ENCODE measurements around the gene KCTD4. TPM values are rescaled to one million over a fixed set of nuclear protein-coding genes. Genes with fewer than 3 reads are reported as not detected.

KCTD4 gene
- total RNA-seq, 2 donors from 2014 or later, result not detected

DNA sequence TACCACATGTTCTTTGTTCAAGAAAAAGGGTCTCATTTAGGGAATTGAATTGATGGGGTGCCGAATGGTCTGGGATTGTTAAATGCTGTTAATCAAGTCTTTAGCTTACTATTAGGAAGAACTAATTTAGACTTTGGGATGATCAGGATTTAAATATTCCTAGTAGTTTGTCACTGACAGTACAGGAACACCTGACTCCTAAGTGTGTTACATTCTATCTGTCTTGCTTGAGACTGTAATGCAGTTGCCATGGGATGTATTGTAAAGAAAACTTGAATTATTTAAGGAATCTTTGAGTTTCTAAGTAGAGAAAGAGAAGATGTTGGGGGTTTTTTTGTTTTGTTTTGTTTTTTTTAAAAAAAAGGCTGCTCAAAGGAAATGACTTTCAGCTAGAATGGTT is 17.8 kb upstream of the KCTD4 start:
- TF ChIP-seq, protein P1, sequence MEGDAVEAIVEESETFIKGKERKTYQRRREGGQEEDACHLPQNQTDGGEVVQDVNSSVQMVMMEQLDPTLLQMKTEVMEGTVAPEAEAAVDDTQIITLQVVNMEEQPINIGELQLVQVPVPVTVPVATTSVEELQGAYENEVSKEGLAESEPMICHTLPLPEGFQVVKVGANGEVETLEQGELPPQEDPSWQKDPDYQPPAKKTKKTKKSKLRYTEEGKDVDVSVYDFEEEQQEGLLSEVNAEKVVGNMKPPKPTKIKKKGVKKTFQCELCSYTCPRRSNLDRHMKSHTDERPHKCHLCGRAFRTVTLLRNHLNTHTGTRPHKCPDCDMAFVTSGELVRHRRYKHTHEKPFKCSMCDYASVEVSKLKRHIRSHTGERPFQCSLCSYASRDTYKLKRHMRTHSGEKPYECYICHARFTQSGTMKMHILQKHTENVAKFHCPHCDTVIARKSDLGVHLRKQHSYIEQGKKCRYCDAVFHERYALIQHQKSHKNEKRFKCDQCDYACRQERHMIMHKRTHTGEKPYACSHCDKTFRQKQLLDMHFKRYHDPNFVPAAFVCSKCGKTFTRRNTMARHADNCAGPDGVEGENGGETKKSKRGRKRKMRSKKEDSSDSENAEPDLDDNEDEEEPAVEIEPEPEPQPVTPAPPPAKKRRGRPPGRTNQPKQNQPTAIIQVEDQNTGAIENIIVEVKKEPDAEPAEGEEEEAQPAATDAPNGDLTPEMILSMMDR (conservative IDR thresholded peaks at IDR 0.05), result no peak
- Histone ChIP-seq H3K4me1 (ENCODE audit: control insufficient read depth, insufficient read depth, low read length) (peaks cover 4% of the 10 kb centered on the region), H3K9ac (ENCODE audit: extremely low read depth, low read length, poor library complexity, severe bottlenecking) (no peak overlapping the region), H3K4me3 (ENCODE audit: low read length) (no peak overlapping the region), H3K36me3 (ENCODE audit: control insufficient read depth, insufficient read depth, low read length) (no peaks in the 10 kb centered on the region), H3K27me3 (ENCODE audit: control insufficient read depth, insufficient read depth, low read length, poor library complexity, severe bottlenecking) (no peaks in the 10 kb centered on the region), H3K27ac (ENCODE audit: low read depth, low read length) (no peak overlapping the region), H3K9me3 (ENCODE audit: control insufficient read depth, low read length) (no peaks in the 10 kb centered on the region)
- no peaks in the 10 kb centered on the region for H3K27me3 Mint-ChIP-seq (ENCODE audit: insufficient read depth)
- no peak for DNase-seq
- H3K27ac Mint-ChIP-seq, result no peak overlapping the region
- H3K9me3 Mint-ChIP-seq, result no peaks in the 10 kb centered on the region
- WGBS, 2 experiments (ENCODE audit: insufficient coverage in 1 of 2, insufficient read length in 1 of 2), result 83 to 86% methylated on average over 1 of the region's 1 CpG
- H3K4me1 Mint-ChIP-seq, result peaks cover 22% of the 10 kb centered on the region
- no peak overlapping the region for H3K4me3 Mint-ChIP-seq
- peaks cover 13% of the 10 kb centered on the region for H3K36me3 Mint-ChIP-seq (ENCODE audit: low read depth)

DNA sequence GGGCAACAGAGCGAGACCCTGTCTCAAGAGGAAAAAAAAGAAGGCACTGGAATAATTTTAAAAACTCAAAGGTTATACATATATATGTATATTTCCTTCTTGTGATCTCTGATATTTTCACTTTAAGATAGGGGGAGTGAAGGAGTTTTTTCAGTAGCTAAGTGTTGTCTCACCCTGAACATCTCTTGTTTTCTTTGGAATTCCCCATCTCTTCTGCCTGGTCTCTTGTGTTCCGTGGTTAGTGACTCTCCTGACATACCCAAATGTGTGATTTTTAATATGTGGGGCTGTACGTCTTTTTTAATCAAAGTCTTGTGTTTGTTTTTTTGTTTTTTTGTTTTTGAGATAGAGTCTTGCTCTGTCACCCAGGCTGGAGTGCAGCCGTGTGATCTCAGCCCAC is 15.3 kb upstream of the KCTD4 start:
- 94 to 98% methylated on average over 2 to 4 of the region's 4 CpGs for WGBS, 2 experiments (ENCODE audit: insufficient coverage in 1 of 2, insufficient read length in 1 of 2)
- H3K36me3 Mint-ChIP-seq (ENCODE audit: low read depth), result peaks cover 13% of the 10 kb centered on the region
- Histone ChIP-seq H3K27me3 (ENCODE audit: control insufficient read depth, insufficient read depth, low read length, poor library complexity, severe bottlenecking) (no peaks in the 10 kb centered on the region), H3K4me1 (ENCODE audit: control insufficient read depth, insufficient read depth, low read length) (peaks cover 4% of the 10 kb centered on the region), H3K9ac (ENCODE audit: extremely low read depth, low read length, poor library complexity, severe bottlenecking) (no peak overlapping the region), H3K4me3 (ENCODE audit: low read length) (no peak overlapping the region), H3K9me3 (ENCODE audit: control insufficient read depth, low read length) (no peaks in the 10 kb centered on the region), H3K36me3 (ENCODE audit: control insufficient read depth, insufficient read depth, low read length) (no peaks in the 10 kb centered on the region), H3K27ac (ENCODE audit: low read depth, low read length) (no peak overlapping the region)
- no peaks in the 10 kb centered on the region for H3K27me3 Mint-ChIP-seq (ENCODE audit: insufficient read depth)
- TF ChIP-seq, protein P1 (conservative IDR thresholded peaks at IDR 0.05), result no peak
- H3K9me3 Mint-ChIP-seq, result no peaks in the 10 kb centered on the region
- no peak overlapping the region for H3K4me3 Mint-ChIP-seq
- peaks cover 22% of the 10 kb centered on the region for H3K4me1 Mint-ChIP-seq
- DNase-seq, result no peak
- H3K27ac Mint-ChIP-seq, result no peak overlapping the region

DNA sequence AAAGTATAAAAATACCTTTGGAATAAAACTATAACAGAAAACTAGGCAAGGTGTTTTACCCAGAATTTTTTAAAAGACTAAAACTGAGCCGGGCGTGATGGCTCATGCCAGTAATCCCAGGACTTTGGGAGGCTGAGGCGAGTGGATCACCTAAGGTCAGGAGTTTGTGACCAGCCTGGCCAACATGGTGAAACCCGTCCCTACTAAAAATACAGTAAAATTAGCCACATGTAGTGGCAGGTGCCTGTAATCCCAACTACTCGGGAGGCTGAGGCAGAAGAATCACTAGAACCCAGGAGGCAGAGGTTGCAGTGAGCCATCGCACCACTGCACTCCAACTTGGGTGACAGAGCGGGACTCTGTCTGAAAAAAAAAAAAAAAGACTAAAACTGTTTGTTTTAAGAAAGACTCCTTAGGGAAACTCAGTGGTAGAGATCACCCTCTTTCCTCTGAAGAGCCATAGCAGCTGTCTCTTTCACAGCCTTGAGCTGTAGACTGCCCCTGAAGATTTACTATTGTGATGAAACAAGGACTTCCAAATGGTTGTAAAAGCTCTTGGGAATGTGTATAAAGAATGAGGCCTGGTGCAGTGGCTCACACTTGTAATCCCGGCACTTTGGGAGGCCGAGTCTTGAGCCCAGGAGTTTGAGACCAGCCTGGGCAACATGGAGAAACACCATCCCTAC is 14.7 kb upstream of the KCTD4 start:
- no peak overlapping the region for H3K9ac ChIP-seq (ENCODE audit: extremely low read depth, low read length, poor library complexity, severe bottlenecking)
- 90 to 94% methylated on average over 8 to 9 of the region's 9 CpGs for WGBS, 2 experiments (ENCODE audit: insufficient coverage in 1 of 2, insufficient read length in 1 of 2)
- peaks cover 19% of the 10 kb centered on the region for H3K36me3 Mint-ChIP-seq (ENCODE audit: low read depth)
- peaks cover 4% of the 10 kb centered on the region for H3K4me1 ChIP-seq (ENCODE audit: control insufficient read depth, insufficient read depth, low read length)
- no peak overlapping the region for H3K4me3 Mint-ChIP-seq
- H3K9me3 Mint-ChIP-seq, result no peaks in the 10 kb centered on the region
- TF ChIP-seq, protein P1 (conservative IDR thresholded peaks at IDR 0.05), result no peak
- peak overlapping the region; percentile 58 for H3K27ac ChIP-seq (ENCODE audit: low read depth, low read length)
- H3K36me3 ChIP-seq (ENCODE audit: control insufficient read depth, insufficient read depth, low read length), result peaks cover under 1% of the 10 kb centered on the region
- H3K27me3 ChIP-seq (ENCODE audit: control insufficient read depth, insufficient read depth, low read length, poor library complexity, severe bottlenecking), result no peaks in the 10 kb centered on the region
- peak overlapping the region; percentile 87 for H3K27ac Mint-ChIP-seq
- peaks cover 27% of the 10 kb centered on the region for H3K4me1 Mint-ChIP-seq
- H3K9me3 ChIP-seq (ENCODE audit: control insufficient read depth, low read length), result no peaks in the 10 kb centered on the region
- H3K27me3 Mint-ChIP-seq (ENCODE audit: insufficient read depth), result no peaks in the 10 kb centered on the region
- H3K4me3 ChIP-seq (ENCODE audit: low read length), result no peak overlapping the region
- no peak for DNase-seq
